Activated T-cell treated with anti-CD3 and anti-CD28 coated beads, Interleukin-2, amount 50 U/mL, for 4 hours (primary cell): ENCODE measurements around the gene NDNF. TPM values are rescaled to one million over a fixed set of nuclear protein-coding genes. Genes with fewer than 3 reads are reported as not detected.

Experiments used
- ATAC-seq, 2 donors: fragments of 200-7000 bp; cut with Tn5 transposase; one replicate each; pipeline ENCODE4 v1.10.0; 2021
- DNase-seq: peaks from one replicate; pipeline ENCODE4 v3.0.0-alpha.2; 2020
- H3K27me3 Mint-ChIP-seq: one replicate; pipeline ENCODE4 v1.8.0; 2021; ENCODE audit warnings: low read depth, mixed read lengths
- H3K36me3 Mint-ChIP-seq: one replicate; pipeline ENCODE4 v1.8.0; 2022; ENCODE audit warnings: mixed read lengths; ENCODE audit not compliant: insufficient read depth
- H3K4me1 Mint-ChIP-seq: one replicate; pipeline ENCODE4 v1.8.0; 2021; ENCODE audit warnings: low read depth, mixed read lengths
- H3K4me3 Mint-ChIP-seq: one replicate; pipeline ENCODE4 v1.8.0; 2021; ENCODE audit warnings: mild to moderate bottlenecking, moderate library complexity, mixed read lengths
- H3K9me3 Mint-ChIP-seq: one replicate; pipeline ENCODE4 v1.8.0; 2021; ENCODE audit warnings: mixed read lengths
- total RNA-seq, 3 donors: library from RNA; stranded (reverse); gene quantifications; one replicate each; pipeline ENCODE4 v1.2.1, GENCODE V29; 2021

NDNF gene
- total RNA-seq, 3 donors from 2014 or later, result 0.16 to 0.18 TPM; not detected in 1

GRCh38 chr4:121079376-121079775, 7.0 kb upstream of the NDNF start:
- DNase-seq (no peak), ATAC-seq (no peak)
- H3K9me3 Mint-ChIP-seq, result peaks cover 7% of the 10 kb centered on the region
- H3K4me3 Mint-ChIP-seq, result no peak overlapping the region
- H3K4me1 Mint-ChIP-seq, result peaks cover 7% of the 10 kb centered on the region
- H3K27me3 Mint-ChIP-seq, result peaks cover 18% of the 10 kb centered on the region
- no peaks in the 10 kb centered on the region for H3K36me3 Mint-ChIP-seq

DNA sequence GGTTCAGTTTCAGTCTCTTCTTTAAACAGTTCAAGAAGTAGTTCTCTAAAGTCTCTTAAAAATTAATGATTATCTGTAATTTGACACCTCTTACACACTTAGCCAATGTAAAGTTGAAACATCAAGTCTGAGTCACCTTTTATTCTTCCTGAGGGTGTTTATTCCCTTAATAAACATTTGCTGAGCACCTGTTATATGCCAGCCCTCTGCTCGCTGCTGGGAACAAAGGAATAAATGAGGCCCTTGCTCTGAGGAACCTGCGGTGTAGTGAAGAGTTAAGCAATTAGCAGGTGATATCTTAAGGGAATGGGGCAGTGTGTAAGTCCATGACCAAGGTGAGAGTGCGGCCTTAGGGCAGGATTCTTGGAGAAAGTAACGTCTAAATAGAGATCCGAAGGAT, 5.2 kb upstream of the NDNF start:
- Mint-ChIP-seq H3K4me1 (peaks cover 13% of the 10 kb centered on the region), H3K27me3 (peaks cover 36% of the 10 kb centered on the region)
- ATAC-seq, result no peak

DNA sequence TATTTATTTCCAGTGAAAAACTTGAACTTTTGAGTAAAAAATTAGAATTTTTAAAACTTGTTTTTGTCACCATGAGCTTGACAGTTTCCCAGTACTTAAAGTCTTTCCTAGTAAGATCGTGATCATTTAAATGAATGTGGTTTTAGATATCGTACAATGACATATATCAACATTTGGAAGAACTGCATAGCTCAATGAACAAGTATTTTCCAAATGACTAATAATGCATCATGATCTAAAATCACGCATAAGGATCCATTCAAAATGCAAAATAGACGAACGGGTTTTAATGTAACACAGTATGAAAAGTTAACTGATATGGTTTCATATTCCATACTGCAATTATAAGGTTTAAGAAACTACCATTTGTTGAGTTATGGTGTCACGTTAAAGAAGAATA, 4.1 kb upstream of the NDNF start:
- Mint-ChIP-seq H3K4me3 (no peak overlapping the region), H3K4me1 (peaks cover 20% of the 10 kb centered on the region), H3K9me3 (peaks cover 7% of the 10 kb centered on the region), H3K27me3 (peaks cover 42% of the 10 kb centered on the region), H3K36me3 (no peaks in the 10 kb centered on the region)
- ATAC-seq, result no peak
- no peak for DNase-seq

More for the DNA sequence above, 5.2 kb upstream of the NDNF start:
- Mint-ChIP-seq H3K9me3 (peaks cover 7% of the 10 kb centered on the region), H3K36me3 (no peaks in the 10 kb centered on the region), H3K4me3 (no peak overlapping the region)
- DNase-seq, result no peak

DNA sequence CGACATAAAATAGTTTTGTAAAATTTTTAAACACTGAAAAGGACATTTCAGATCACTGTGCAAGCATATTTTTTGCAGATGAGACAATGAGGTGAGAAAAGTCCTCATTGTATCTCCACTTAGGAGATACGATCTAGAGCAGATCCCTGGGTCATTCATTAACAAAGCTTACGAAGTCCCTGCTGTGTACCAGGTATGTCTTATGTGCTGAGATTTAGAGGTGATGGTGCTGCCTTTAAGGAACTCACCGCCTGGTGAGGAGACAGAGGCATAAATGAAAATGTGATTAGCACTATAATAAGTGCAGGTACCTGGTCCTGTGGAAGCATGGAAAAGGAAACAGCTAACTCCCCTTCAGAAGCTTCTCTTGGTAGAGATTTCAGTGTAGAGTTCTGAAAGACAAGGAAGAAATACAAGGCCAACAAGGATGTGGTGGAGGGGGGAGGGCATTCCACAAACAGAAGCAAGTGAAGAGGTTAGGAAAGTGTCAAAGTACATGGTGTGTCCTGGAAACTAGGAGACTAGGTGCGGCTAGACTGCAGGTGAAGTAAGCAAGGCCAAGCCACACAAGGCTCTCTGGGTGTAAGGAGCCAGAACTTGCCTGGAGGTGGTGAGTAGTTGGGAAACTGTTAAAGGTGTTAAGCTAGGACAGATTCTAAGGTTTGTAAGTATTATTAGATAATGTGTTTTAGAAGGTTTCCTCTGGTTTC, 1.5 kb upstream of the NDNF start:
- ATAC-seq (no peak), DNase-seq (no peak)
- peaks cover 32% of the 10 kb centered on the region for H3K4me1 Mint-ChIP-seq
- peaks cover 59% of the 10 kb centered on the region for H3K27me3 Mint-ChIP-seq
- H3K36me3 Mint-ChIP-seq, result no peaks in the 10 kb centered on the region
- no peak overlapping the region for H3K4me3 Mint-ChIP-seq
- H3K9me3 Mint-ChIP-seq, result no peaks in the 10 kb centered on the region

DNA sequence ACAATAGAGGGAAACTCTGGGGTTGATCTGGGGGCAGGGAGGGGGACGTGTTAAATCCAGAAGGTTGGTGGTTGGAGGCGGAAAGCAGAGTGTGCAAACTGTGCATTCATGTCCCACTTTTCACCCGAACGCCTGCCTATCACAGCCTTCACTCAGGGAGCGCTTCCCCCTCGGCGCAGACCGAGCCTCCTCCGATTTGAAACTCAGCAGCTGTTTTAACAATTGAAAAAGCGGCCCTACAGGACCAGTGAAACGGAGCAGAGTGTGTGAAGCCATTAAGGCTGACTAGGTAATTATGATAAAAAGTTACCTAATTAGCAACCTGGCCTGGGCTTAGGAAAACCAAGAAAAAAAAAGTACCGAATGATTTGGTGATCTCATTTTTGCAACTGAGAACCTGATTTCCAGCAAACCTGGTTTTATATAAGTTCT, 685 bp upstream of the NDNF start:
- H3K9me3 Mint-ChIP-seq, result no peaks in the 10 kb centered on the region
- ATAC-seq, result peak in 1 of 2 donors; percentile 5
- H3K4me1 Mint-ChIP-seq, result peaks cover 28% of the 10 kb centered on the region
- DNase-seq, result no peak
- peaks cover 63% of the 10 kb centered on the region for H3K27me3 Mint-ChIP-seq
- H3K36me3 Mint-ChIP-seq, result no peaks in the 10 kb centered on the region
- peak overlapping the region; percentile 81 for H3K4me3 Mint-ChIP-seq

DNA sequence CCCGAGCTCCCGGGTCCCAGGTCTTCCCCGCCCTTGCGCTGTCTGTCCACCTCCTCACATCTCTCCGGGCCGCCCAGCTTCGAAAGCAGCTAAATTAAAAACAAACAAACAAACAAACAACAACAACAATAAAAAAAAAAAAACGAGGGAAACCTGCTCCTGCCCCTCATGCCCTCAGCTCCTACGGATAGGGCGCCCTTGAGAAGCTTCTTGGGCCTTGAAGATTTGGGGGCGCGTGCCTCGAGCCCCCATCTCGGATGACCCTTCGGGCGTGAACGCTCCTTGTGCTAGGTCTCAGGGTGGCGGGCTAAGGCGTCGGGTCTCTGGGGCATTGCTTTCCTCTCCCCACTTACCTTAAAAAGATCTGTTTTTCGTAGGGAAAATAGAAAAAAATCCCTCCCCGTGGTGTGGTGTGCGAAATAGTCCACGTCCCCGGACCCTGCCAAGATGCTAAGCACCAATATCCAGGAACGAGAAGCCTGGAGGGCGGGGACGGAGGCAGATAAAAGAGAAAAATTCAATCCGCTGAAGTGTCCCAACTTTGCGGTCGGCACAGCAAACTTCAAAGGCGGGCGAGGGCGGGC, 603 bp downstream of the NDNF start:
- Mint-ChIP-seq H3K27me3 (peaks cover 67% of the 10 kb centered on the region), H3K9me3 (no peaks in the 10 kb centered on the region), H3K36me3 (no peaks in the 10 kb centered on the region), H3K4me1 (peaks cover 28% of the 10 kb centered on the region), H3K4me3 (peak overlapping the region; percentile 77)
- ATAC-seq (no peak), DNase-seq (no peak)

DNA sequence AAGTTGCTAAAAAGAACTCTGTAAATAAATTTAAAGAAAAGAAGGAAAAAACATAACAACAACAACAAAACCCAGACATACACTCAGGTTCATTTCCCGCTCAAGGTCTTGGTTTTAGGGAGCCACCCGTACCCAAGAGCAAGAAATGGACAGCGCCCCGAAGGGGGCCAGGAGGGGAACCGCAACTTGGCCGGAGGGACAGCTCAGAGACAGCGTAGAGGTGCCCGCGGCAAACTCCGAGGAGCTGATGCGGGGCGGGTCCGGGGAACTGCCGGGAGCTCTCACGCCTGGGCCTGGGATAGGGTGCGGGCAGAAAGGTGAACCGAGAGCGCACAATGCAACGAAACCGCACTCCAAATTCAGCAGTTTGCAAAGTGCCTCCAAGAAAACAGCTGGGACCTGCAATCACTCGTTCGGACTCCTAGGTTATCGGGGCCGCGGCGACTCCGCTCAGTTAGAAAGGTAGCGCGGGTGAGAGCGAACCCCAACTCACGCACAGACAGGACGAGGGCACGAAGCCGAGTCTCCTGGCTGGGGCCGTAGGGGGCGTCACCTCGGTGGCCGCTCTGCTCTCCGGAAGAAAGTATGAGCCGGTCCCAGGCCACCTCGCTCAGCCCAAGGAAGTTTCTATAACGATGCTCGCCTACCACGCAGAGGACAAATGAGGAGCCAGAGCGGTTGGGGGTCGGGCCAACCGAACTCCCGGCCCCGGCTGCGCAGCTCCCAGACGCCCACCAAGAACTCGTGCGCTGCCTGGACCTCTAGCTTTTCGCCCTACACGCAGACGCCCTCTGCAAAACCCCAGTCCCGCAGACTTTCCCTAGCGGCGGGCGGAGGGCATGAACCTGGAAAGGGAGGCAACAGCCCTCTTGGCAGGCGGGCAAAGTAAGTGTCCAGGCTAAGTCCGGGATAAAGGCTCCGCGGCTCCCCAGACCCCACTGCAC, 1.4 kb downstream of the NDNF start:
- peak; percentile 16 to 29 for ATAC-seq
- H3K9me3 Mint-ChIP-seq, result no peaks in the 10 kb centered on the region

DNA sequence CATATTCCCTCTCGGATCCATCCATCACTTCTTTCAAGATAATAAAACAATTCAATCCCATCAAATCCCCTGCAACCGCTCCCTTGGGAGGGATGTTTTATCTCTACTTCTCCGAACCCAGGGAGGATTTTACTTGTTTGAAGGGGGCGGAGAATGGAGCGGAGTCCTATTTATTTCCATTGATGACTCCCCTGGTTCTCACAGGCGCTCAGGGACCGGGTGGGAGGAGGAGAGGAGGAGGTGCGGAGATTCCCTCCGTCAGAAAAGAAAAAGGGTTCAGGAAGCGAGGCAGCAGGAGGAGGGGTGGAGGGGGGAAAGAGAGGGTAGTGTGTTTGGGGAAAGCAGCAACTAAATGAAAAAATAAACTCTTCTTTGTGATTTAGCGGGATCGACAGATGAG, 2.1 kb downstream of the NDNF start:
- ATAC-seq (no peak), DNase-seq (no peak)
- Mint-ChIP-seq H3K36me3 (no peaks in the 10 kb centered on the region), H3K4me1 (peaks cover 25% of the 10 kb centered on the region), H3K9me3 (no peaks in the 10 kb centered on the region), H3K4me3 (peak overlapping the region; percentile 77), H3K27me3 (peaks cover 61% of the 10 kb centered on the region)

More for the DNA sequence above, 1.4 kb downstream of the NDNF start:
- Mint-ChIP-seq H3K27me3 (peaks cover 67% of the 10 kb centered on the region), H3K4me3 (peak overlapping the region; percentile 77), H3K4me1 (peaks cover 25% of the 10 kb centered on the region), H3K36me3 (no peaks in the 10 kb centered on the region)
- DNase-seq, result no peak

DNA sequence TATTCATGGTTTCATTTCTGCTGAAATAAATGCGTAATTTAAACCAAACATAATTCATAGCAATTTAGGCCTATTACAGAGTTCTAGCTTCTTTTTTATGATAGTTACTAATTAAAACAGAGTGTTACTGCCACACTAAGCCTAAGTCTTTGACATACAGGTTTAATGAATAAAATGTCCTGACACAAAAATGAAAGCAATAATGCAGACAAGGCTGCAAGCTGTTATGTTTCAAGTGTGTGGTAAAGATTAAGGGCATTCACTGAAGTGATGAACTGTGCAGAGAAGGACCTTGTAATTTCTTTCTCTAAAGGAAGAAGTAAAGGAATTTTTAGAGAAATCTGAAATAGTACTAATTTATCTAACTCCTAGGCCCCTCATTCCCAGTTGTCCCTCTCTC, 2.9 kb downstream of the NDNF start:
- H3K4me3 Mint-ChIP-seq, result no peak overlapping the region
- peaks cover 25% of the 10 kb centered on the region for H3K4me1 Mint-ChIP-seq
- no peaks in the 10 kb centered on the region for H3K36me3 Mint-ChIP-seq
- H3K9me3 Mint-ChIP-seq, result no peaks in the 10 kb centered on the region
- ATAC-seq, result no peak
- peaks cover 57% of the 10 kb centered on the region for H3K27me3 Mint-ChIP-seq
- no peak for DNase-seq

GRCh38 chr4:121064482-121064881, 7.9 kb downstream of the NDNF start:
- Mint-ChIP-seq H3K4me3 (no peak overlapping the region), H3K36me3 (no peaks in the 10 kb centered on the region), H3K4me1 (no peaks in the 10 kb centered on the region), H3K9me3 (no peaks in the 10 kb centered on the region), H3K27me3 (peaks cover 29% of the 10 kb centered on the region)
- ATAC-seq, result no peak
- no peak for DNase-seq

- Mint-ChIP-seq H3K27me3 (peaks cover 25% of the 10 kb centered on the region), H3K36me3 (no peaks in the 10 kb centered on the region), H3K4me3 (no peak overlapping the region)
These were observed 9.8 kb downstream of the NDNF start for GRCh38 chr4:121062521-121062920.

DNA sequence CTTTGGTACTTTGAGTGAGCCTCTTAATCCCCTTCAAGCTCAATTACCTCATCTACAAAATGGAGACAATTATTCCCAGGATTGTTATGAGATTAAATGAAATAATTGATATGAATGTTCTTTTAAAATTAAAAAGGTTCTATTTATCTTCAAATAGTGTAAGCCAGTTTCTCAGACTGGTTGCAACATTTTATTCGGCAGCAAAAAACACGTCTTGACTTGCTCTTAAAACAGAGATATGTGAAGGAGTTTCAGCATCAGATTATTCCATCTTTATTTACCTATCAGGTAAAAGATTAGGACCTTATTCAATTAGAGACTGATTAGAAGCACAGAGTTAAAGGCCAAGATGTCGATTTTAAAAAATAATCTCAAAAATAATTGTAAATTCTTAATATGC, 10.5 kb downstream of the NDNF start:
- no peak for DNase-seq
- Mint-ChIP-seq H3K4me1 (no peaks in the 10 kb centered on the region), H3K9me3 (no peaks in the 10 kb centered on the region), H3K27me3 (peaks cover 29% of the 10 kb centered on the region), H3K36me3 (no peaks in the 10 kb centered on the region), H3K4me3 (no peak overlapping the region)
- ATAC-seq, result no peak

More at GRCh38 chr4:121062521-121062920, 9.8 kb downstream of the NDNF start:
- no peaks in the 10 kb centered on the region for H3K4me1 Mint-ChIP-seq
- no peaks in the 10 kb centered on the region for H3K9me3 Mint-ChIP-seq
- no peak for ATAC-seq
- DNase-seq, result no peak

- Mint-ChIP-seq H3K27me3 (peaks cover 33% of the 10 kb centered on the region), H3K9me3 (no peaks in the 10 kb centered on the region), H3K36me3 (no peaks in the 10 kb centered on the region), H3K4me3 (no peak overlapping the region), H3K4me1 (no peaks in the 10 kb centered on the region)
- ATAC-seq (no peak), DNase-seq (no peak)
These were observed 11.1 kb downstream of the NDNF start for GRCh38 chr4:121061215-121061614.

DNA sequence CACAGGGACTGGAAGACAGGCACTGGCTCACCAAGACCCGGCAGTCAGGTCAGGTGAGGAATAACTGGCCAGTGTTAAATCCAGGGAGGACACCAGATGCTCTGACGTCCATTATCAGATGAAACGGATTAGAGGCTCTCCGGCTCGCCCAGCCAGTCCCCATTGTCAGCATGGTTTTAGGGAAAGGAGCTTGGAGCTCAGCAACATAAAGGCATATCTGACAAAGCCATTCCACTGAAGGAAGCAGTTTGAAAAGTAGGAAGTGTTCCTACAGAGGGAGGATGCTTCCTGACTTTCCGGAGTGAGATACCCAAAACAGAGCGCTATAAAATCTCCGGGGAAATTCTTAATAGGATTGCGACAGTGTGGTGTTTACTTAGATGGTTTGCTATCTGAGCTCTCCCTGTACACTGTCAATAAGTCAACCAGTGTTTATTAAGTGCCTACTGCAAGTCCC, 14.8 kb downstream of the NDNF start:
- DNase-seq (no peak), ATAC-seq (no peak)
- Mint-ChIP-seq H3K36me3 (no peaks in the 10 kb centered on the region), H3K4me1 (no peaks in the 10 kb centered on the region), H3K4me3 (no peak overlapping the region), H3K27me3 (peaks cover 28% of the 10 kb centered on the region), H3K9me3 (no peaks in the 10 kb centered on the region)
